A673 (cell line): Measurements from ENCODE around the gene MPZL1. TPM values are rescaled to one million over a fixed set of nuclear protein-coding genes. Genes with fewer than 3 reads are reported as not detected.

Experiments used
- BruUV-seq: library from RNA; stranded (reverse); fragments of 400-500 nt; replicated peaks from 2 replicates; lab custom pipeline; 2021; lab: Mats Ljungman, UMichigan
- CTCF ChIA-PET: fragments of 300-600 bp; sonication (Branson Sonifier 250); formaldehyde crosslinking; loops from one replicate; lab custom pipeline; 2022; ENCODE audit warnings: antibody characterized with exemption; lab: Charles Lee
- POLR2A ChIA-PET: fragments of 300-600 bp; sonication (Branson Sonifier 250); formaldehyde crosslinking; loops from one replicate; lab custom pipeline; 2022; ENCODE audit warnings: antibody characterized with exemption; ENCODE audit not compliant: low non-redundant PET; lab: Charles Lee
- DNase-seq: peaks from one replicate; pipeline ENCODE4 v3.0.0-alpha.2; 2015; ENCODE audit warnings: low spot score
- H3K27ac ChIP-seq: fragments of 200-600 bp; sonication (generic); 2 replicates; pipeline ENCODE4 v1.5.1; 2016; ENCODE audit warnings: mixed run types, low read depth, mild to moderate bottlenecking, mixed read lengths, antibody characterized with exemption, low read length; ENCODE audit not compliant: poor library complexity, severe bottlenecking
- H3K27me3 ChIP-seq: fragments of 200-600 bp; sonication (generic); replicated peaks from 2 replicates; pipeline ENCODE4 v1.6.1; 2017; ENCODE audit warnings: mixed run types, low read depth, mild to moderate bottlenecking, mixed read lengths, antibody characterized with exemption, low read length; ENCODE audit not compliant: insufficient read depth, poor library complexity
- H3K36me3 ChIP-seq: fragments of 200-600 bp; sonication (generic); 2 replicates; pipeline ENCODE4 v1.6.1; 2016; ENCODE audit warnings: mixed run types, mild to moderate bottlenecking, mixed read lengths, antibody characterized with exemption, low read length; ENCODE audit not compliant: insufficient read depth, poor library complexity, severe bottlenecking
- H3K4me1 ChIP-seq: fragments of 200-600 bp; sonication (generic); 2 replicates; pipeline ENCODE4 v1.6.1; 2017; ENCODE audit warnings: mixed run types, mild to moderate bottlenecking, mixed read lengths, antibody characterized with exemption, low read length; ENCODE audit not compliant: insufficient read depth, poor library complexity, severe bottlenecking
- H3K4me3 ChIP-seq: fragments of 200-600 bp; sonication (generic); 2 replicates; pipeline ENCODE4 v1.5.1; 2016; ENCODE audit warnings: low read depth, mixed run types, mild to moderate bottlenecking, mixed read lengths, low read length; ENCODE audit not compliant: poor library complexity, severe bottlenecking
- H3K9me3 ChIP-seq: fragments of 200-600 bp; sonication (generic); 2 replicates; pipeline ENCODE4 v1.6.1; 2016; ENCODE audit warnings: mixed run types, low read depth, mild to moderate bottlenecking, mixed read lengths, antibody characterized with exemption, low read length; ENCODE audit not compliant: poor library complexity, severe bottlenecking
- EZH2 ChIP-seq: fragments of 200-600 bp; sonication (generic); IDR thresholded peaks from 2 replicates; pipeline ENCODE4 v1.6.1; 2017; ENCODE audit warnings: borderline replicate concordance, low read depth, mild to moderate bottlenecking, mixed read lengths, antibody characterized with exemption, low read length; ENCODE audit not compliant: poor library complexity, severe bottlenecking
- intact Hi-C: fragments of 100-400 bp; cut with micrococcal nuclease; formaldehyde crosslinking; loops from one replicate; pipeline ENCODE4 v1.10.0; 2022; ENCODE audit not compliant: unreplicated experiment
- total RNA-seq: library from RNA; stranded (reverse); gene quantifications from 2 replicates; pipeline ENCODE4 v1.2.3, GENCODE V29; 2021
- TF ChIP-seq, protein P1 (sequence below): fragments of 300-800, 200-600 bp; sonication (generic); conservative IDR thresholded peaks from 2 replicates; pipeline ENCODE4 v1.5.1; 2017; ENCODE audit warnings: low read depth, mild to moderate bottlenecking, antibody characterized with exemption, low read length, moderate library complexity, mixed read lengths

Gene MPZL1
- total RNA-seq, 1 experiment from 2014 or later = 87.8 TPM

DNA sequence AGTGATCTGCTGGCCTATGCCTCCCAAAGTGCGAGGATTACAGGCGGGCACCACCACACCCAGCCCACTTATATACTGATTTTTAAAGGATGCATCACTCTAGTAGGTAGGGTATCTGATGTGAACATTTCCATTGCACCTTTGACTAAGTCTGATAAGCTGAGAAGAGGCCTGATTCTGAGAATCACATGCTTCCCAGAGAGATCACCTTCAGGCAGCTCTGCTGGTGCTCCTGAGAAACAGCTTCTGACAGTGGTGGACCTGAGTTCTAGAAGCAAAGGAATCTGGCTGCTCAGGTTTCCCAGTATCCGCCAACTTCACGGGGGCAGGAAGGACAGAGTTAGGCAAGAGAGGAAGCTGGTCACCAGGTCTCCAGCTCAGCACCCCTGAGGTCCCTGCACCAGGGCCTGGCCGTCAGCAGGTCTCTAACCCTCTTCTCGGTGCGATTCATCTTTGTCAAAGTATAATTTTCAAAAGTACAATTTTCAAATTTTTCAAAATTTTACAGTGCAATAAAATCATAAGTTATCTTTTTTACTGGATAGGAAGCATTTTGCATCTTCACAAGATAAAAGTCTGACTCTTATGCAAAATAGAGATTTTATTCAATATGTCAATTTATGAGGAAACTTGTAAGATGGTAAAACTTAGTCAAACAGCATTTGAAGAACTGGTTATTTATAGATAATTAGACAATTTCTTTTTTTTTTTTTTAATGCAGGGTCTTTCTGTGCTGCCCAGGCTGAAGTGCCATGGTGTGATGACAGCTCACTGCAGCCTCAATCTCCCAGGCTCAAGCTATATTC lies 25.8 kb upstream of the MPZL1 start:
- no TSS peak for BruUV-seq

DNA sequence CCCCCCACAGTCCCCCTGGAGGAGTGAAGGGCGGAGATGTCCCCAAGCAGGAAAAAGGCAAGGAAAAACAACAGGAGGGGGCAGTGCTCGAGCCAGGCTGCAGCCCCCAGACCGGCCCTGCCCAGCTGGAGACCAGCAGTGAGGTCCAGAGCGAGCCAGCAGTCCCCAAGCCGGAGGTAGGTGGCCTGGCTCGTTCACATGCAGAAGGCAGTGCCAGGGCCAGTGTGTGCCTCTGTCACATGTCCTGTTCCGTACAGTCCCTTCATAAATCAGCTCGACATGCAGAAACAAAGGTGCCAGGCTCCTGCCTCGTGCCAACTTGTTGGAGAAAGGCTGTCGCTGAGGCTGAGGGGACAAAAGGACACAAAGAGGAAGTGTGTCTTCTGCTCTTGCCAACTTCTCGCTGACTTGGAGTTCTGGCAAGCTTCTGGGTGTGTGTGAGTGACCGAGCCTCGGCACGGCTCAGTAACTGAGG lies 24.1 kb upstream of the MPZL1 start:
- DNase-seq = no peak
- POLR2A ChIA-PET = no interaction called here
- Histone ChIP-seq H3K9me3 (no peaks in the 10 kb centered on the region), H3K27ac (no peak overlapping the region), H3K27me3 (peaks cover 8% of the 10 kb centered on the region), H3K4me3 (no peak overlapping the region), H3K4me1 (no peaks in the 10 kb centered on the region), H3K36me3 (no peaks in the 10 kb centered on the region)
- intact Hi-C loops = no loop called here
- no TSS peak for BruUV-seq
- CTCF ChIA-PET = no interaction called here
- TF ChIP-seq, protein P1, sequence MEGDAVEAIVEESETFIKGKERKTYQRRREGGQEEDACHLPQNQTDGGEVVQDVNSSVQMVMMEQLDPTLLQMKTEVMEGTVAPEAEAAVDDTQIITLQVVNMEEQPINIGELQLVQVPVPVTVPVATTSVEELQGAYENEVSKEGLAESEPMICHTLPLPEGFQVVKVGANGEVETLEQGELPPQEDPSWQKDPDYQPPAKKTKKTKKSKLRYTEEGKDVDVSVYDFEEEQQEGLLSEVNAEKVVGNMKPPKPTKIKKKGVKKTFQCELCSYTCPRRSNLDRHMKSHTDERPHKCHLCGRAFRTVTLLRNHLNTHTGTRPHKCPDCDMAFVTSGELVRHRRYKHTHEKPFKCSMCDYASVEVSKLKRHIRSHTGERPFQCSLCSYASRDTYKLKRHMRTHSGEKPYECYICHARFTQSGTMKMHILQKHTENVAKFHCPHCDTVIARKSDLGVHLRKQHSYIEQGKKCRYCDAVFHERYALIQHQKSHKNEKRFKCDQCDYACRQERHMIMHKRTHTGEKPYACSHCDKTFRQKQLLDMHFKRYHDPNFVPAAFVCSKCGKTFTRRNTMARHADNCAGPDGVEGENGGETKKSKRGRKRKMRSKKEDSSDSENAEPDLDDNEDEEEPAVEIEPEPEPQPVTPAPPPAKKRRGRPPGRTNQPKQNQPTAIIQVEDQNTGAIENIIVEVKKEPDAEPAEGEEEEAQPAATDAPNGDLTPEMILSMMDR = no peak

More for the DNA sequence above, 25.8 kb upstream of the MPZL1 start:
- no peaks in the 10 kb centered on the region for H3K27me3 ChIP-seq
- ChIA-PET POLR2A (no interaction called here), CTCF (no interaction called here)
- H3K36me3 ChIP-seq = no peaks in the 10 kb centered on the region
- no peaks in the 10 kb centered on the region for H3K9me3 ChIP-seq
- no peak overlapping the region for H3K27ac ChIP-seq
- intact Hi-C loops = no loop called here
- no peak for DNase-seq
- H3K4me1 ChIP-seq = no peaks in the 10 kb centered on the region
- no peak overlapping the region for H3K4me3 ChIP-seq
- TF ChIP-seq EZH2 = no peak
- TF ChIP-seq, protein P1 = no peak

DNA sequence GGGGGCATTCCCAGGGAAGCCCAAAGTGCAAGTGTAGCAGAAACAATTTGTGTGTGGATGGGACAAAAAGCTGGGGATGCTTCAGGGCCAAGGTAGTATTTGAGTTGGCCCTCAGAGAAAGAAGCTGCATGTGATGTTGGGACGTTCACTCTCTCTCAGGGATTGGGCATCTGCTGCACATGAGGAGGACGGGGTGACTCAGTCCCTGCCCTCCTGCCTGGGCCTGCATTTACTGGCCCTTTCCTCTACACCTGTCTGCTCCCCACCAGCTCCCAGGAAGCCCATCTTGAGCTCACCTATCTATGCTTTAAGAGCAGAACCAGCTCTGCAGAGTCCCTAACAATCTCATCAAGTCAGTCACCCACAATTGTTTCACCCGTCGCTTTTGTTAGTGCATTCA lies 23.5 kb upstream of the MPZL1 start:
- Histone ChIP-seq H3K9me3 (no peaks in the 10 kb centered on the region), H3K4me3 (no peak overlapping the region), H3K27me3 (peaks cover 11% of the 10 kb centered on the region), H3K27ac (no peak overlapping the region), H3K4me1 (no peaks in the 10 kb centered on the region), H3K36me3 (no peaks in the 10 kb centered on the region)
- BruUV-seq = no TSS peak
- TF ChIP-seq, protein P1 = no peak
- TF ChIP-seq EZH2 = no peak
- intact Hi-C loops = no loop called here
- DNase-seq = no peak
- ChIA-PET POLR2A (no interaction called here), CTCF (no interaction called here)
